Gastrocnemius medialis (tissue), 4 donors: ENCODE data around the gene RNF224. TPM values are rescaled to one million over a fixed set of nuclear protein-coding genes. Genes with fewer than 3 reads are reported as not detected.

Experiments
- ATAC-seq, 2 donors: fragments of 150-250 bp; one replicate each; pipeline ENCODE4 v1.9.1; 2016
- DNase-seq, 2 donors: peaks; one replicate each; pipeline ENCODE4 v3.0.0-alpha.2; 2019
- H3K27ac ChIP-seq, 4 donors: fragments of 200-600 bp; sonication (generic); 1 replicate in 1 of 4; 2 replicates in 3 of 4; pipeline ENCODE4 v1.5.1; 2016 to 2018; ENCODE audit warnings: mild to moderate bottlenecking in 2 of 4, moderate library complexity in 1 of 4
- H3K27me3 ChIP-seq, 3 donors: fragments of 200-600 bp; sonication (generic) in 2 of 3; 1 replicate in 1 of 3; 2 replicates in 2 of 3; pipeline versions ENCODE4 v1.5.1 to v1.6.0; 2016 to 2019; ENCODE audit warnings: mild to moderate bottlenecking in 1 of 3, moderate library complexity in 1 of 3
- H3K36me3 ChIP-seq, 2 donors: fragments of 200-600 bp; sonication (generic) in 1 of 2; one replicate each; pipeline ENCODE4 v1.5.1; 2017 to 2018
- H3K4me1 ChIP-seq, 2 donors: fragments of 200-600 bp; sonication (generic) in 1 of 2; one replicate each; pipeline ENCODE4 v1.5.1; 2016 to 2017; ENCODE audit warnings: mild to moderate bottlenecking in 2 of 2
- H3K4me3 ChIP-seq, 4 donors: fragments of 200-600 bp; sonication (generic) in 3 of 4; 1 replicate in 1 of 4; 2 replicates in 3 of 4; pipeline ENCODE4 v1.5.1; 2016 to 2019; ENCODE audit warnings: mild to moderate bottlenecking in 2 of 4
- H3K9me3 ChIP-seq, 3 donors: fragments of 200-600 bp; sonication (generic) in 2 of 3; 1 replicate in 1 of 3; 2 replicates in 2 of 3; pipeline ENCODE4 v1.5.1; 2016 to 2019
- POLR2A ChIP-seq, 2 donors: fragments of 450-650 bp; IDR thresholded peaks; one replicate each; pipeline ENCODE4 v1.6.1; 2017; ENCODE audit warnings: antibody characterized with exemption in 2 of 2, mild to moderate bottlenecking in 2 of 2, moderate library complexity in 2 of 2
- in situ Hi-C, 4 donors: fragments of 200-750 bp; cut with MboI; loops; one replicate each; pipeline versions ENCODE4 v1.15.0 to v1.8.0; 2017; ENCODE audit warnings: low sequenced_read_pairs in 4 of 4
- intact Hi-C: fragments of 100-400 bp; cut with DNase I; formaldehyde crosslinking; loops from one replicate; pipeline ENCODE4 v1.15.1; 2023; ENCODE audit warnings: low total_unique reads
- total RNA-seq, 4 donors: library from RNA; depleted of rRNA; stranded (reverse); fragments of >200 nt; gene quantifications; one replicate each; pipeline versions ENCODE4 v1.1.0 to v1.2.3, GENCODE V29; 2016
- TF ChIP-seq, protein P1 (sequence below), 5 experiments: fragments of 450-650 bp in 3 of 5; fragments of 200-600 bp in 2 of 5; sonication (generic) in 2 of 5; IDR thresholded peaks in 4 of 5; conservative IDR thresholded peaks in 1 of 5; 1 replicate in 4 of 5; 2 replicates in 1 of 5; pipeline ENCODE4 v1.5.1; 2016 to 2019; ENCODE audit warnings: antibody characterized with exemption in 5 of 5, mild to moderate bottlenecking in 3 of 5, moderate library complexity in 3 of 5

The RNF224 gene
- total RNA-seq, 4 donors from 2014 or later, result not detected

DNA sequence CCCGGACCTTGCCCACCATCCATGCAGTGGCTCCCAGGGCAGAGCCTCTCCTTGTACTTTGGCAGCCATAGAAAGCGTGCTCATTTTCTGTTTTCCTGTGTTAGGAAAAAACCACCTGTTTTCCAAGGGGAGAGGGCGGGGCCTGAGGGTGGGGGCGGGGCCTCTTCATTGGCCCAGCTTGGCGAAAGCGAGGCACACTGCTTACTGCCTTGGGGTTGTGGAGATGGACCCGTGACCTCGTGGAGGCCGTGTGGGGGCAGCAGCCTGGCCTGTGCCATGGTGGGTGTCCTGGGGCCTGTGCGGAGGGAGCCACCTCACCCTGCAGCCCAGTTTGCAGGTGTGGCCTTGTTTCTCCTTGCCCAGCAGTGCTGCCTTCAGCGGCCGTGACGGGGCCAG, 45.8 kb downstream of the RNF224 start:
- in situ Hi-C loops, result no loop called here
- Histone ChIP-seq H3K27me3 (peaks cover 2 to 15% (median 3%) of the 10 kb centered on the region in 3 donors), H3K36me3 (peaks cover 0 to 17% of the 10 kb centered on the region in 2 donors), H3K4me1 (peaks cover 34 to 38% of the 10 kb centered on the region in 2 donors), H3K4me3 (no peak overlapping the region), H3K9me3 (no peaks in the 10 kb centered on the region), H3K27ac (no peak overlapping the region)
- no peak for DNase-seq
- TF ChIP-seq POLR2A (IDR thresholded peaks at IDR 0.05), result no peak
- TF ChIP-seq, protein P1, sequence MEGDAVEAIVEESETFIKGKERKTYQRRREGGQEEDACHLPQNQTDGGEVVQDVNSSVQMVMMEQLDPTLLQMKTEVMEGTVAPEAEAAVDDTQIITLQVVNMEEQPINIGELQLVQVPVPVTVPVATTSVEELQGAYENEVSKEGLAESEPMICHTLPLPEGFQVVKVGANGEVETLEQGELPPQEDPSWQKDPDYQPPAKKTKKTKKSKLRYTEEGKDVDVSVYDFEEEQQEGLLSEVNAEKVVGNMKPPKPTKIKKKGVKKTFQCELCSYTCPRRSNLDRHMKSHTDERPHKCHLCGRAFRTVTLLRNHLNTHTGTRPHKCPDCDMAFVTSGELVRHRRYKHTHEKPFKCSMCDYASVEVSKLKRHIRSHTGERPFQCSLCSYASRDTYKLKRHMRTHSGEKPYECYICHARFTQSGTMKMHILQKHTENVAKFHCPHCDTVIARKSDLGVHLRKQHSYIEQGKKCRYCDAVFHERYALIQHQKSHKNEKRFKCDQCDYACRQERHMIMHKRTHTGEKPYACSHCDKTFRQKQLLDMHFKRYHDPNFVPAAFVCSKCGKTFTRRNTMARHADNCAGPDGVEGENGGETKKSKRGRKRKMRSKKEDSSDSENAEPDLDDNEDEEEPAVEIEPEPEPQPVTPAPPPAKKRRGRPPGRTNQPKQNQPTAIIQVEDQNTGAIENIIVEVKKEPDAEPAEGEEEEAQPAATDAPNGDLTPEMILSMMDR (IDR thresholded peaks at IDR 0.05 in 4 of 5, conservative IDR thresholded peaks at IDR 0.05 in 1 of 5), result no peak
- intact Hi-C loops, result no loop called here
- no peak for ATAC-seq

DNA sequence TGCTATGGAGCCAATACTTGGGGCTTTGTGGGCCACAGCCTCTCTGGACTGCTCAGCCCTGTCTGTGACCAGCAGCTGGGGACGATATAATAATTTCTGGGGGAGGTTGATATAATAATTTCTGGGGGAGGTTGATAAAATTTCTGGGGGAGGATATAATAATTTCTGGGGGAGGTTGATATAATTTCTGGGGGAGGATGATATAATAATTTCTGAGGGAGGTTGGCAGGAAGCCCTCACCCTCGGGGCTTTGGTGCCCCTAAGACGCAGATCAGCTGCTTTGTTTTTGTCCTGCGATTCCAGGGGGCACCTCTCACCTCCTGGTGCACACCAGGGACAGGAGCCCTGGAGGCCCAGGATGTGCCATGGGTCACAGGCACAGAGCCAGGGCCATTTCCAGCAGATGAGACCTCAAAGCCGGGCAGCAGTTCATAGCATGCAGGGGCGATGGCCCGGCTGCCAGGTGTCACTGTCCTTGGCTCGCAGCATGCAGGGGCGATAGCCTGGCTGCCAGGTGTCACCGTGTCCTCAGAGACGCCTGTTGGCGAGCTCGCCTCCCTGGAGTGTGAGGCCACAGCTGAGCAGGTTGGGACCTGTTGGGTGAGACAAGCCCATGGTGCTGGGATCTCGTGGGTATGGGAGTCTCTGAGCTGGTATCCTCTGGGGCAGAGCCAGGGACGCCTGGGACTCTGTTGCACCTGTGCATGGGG, 46.5 kb downstream of the RNF224 start:
- H3K27me3 ChIP-seq, result peaks cover 3 to 19% (median 4%) of the 10 kb centered on the region in 3 donors
- no peaks in the 10 kb centered on the region for H3K9me3 ChIP-seq
- peaks cover 27 to 33% of the 10 kb centered on the region in 2 donors for H3K4me1 ChIP-seq
- intact Hi-C loops (no loop called here), in situ Hi-C loops (no loop called here)
- DNase-seq (no peak), ATAC-seq (no peak)
- TF ChIP-seq, protein P1 (IDR thresholded peaks at IDR 0.05 in 4 of 5, conservative IDR thresholded peaks at IDR 0.05 in 1 of 5), result no peak
- TF ChIP-seq POLR2A (IDR thresholded peaks at IDR 0.05), result no peak
- H3K27ac ChIP-seq, result no peak overlapping the region
- peaks cover 0 to 17% of the 10 kb centered on the region in 2 donors for H3K36me3 ChIP-seq
- no peak overlapping the region for H3K4me3 ChIP-seq

DNA sequence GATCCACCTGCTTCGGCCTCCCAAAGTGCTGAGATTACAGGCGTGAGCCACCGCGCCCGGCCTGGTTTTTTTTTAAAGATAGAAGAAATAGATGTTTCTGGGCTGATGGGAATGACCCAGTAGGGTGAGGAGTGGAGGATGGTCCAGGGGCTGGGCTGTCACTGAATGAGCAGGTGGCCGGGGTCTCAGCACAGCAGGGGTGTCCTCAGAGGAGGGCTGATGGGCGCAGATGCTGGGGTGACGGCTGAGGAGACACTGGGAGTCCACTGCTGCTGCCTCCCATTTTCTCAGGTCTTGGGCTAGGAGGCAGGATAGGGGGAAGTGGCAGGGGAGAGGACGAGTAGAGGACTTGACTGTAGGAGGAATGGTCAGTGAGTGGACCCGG, 47.9 kb downstream of the RNF224 start:
- no peaks in the 10 kb centered on the region for H3K9me3 ChIP-seq
- peaks cover 17 to 21% of the 10 kb centered on the region in 2 donors for H3K4me1 ChIP-seq
- DNase-seq (no peak), ATAC-seq (no peak)
- in situ Hi-C loops, result loop anchor here in 3 of 4 donors (25.0 kb wide), 1 partner anchor 137 kb away; the partner anchor contains the start of genes EXD3 (in 3 of the 3) and NOXA1 (in 3 of the 3)
- no peak for TF ChIP-seq POLR2A (IDR thresholded peaks at IDR 0.05)
- TF ChIP-seq, protein P1 (IDR thresholded peaks at IDR 0.05 in 4 of 5, conservative IDR thresholded peaks at IDR 0.05 in 1 of 5), result no peak
- H3K27me3 ChIP-seq, result peaks cover 6 to 27% (median 8%) of the 10 kb centered on the region in 3 donors
- peak overlapping the region in 2 of 4 donors; percentile 78 to 83 for H3K27ac ChIP-seq
- intact Hi-C loops, result no loop called here
- peaks cover 0 to 17% of the 10 kb centered on the region in 2 donors for H3K36me3 ChIP-seq
- no peak overlapping the region for H3K4me3 ChIP-seq

DNA sequence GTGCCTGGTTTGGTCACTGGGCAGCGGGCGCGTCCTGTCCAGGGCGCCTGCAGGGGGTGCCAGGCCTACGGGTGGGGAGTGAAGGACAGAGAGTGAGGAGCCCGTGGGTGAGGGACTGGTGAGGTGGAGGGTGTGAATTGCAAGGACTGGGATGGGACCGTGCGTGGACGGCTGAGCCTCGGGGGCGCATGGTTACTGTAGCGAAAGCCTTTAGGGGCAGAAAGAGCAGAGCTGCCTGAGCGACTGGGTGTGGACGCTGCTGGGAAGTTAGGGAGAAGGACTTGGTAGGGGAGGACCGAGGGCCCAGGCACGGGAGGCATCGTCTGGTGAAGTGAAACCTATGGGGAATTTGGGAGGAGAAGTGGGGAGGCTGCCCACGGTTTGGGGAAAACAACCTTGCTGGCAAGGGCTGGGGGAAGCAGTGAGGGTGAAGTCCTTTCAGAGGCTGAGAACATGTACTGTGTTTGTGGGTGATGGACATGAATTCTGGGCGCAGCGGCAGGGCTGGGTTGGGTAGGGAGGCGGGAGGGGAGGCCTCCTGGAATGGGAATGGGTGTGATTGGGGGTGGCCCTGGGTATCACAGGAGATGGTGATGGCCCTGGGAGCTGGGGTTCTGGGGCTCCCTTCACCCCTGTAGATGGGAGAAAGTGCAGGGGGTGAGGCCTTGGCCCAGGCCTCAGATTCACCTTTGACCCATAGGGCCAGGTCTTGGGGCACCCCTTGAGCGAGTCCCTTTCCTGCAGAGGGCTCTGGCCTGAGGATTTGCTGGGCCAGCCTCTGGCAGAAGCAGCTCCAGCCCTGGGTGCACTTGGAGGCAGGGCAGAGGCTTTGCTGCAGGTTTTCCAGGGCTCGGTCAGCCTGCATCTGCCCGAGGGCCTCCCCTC, 48.5 kb downstream of the RNF224 start:
- DNase-seq, result no peak
- ATAC-seq, result no peak
- Histone ChIP-seq H3K9me3 (no peaks in the 10 kb centered on the region), H3K4me3 (peak overlapping the region in 1 of 4 donors; percentile 51), H3K36me3 (peaks cover 0 to 17% of the 10 kb centered on the region in 2 donors), H3K27ac (peak overlapping the region; percentile 68 to 83 (median 80)), H3K27me3 (peaks cover 7 to 34% (median 14%) of the 10 kb centered on the region in 3 donors), H3K4me1 (peaks cover 17 to 21% of the 10 kb centered on the region in 2 donors)
- intact Hi-C loops, result no loop called here
- no peak for TF ChIP-seq POLR2A (IDR thresholded peaks at IDR 0.05)
- TF ChIP-seq, protein P1 (IDR thresholded peaks at IDR 0.05 in 4 of 5, conservative IDR thresholded peaks at IDR 0.05 in 1 of 5), result no peak
- in situ Hi-C loops, result loop anchor here in 3 of 4 donors (25.0 kb wide), 1 partner anchor 136 kb away; the partner anchor contains the start of genes EXD3 (in 3 of the 3) and NOXA1 (in 3 of the 3)
